Ovary (tissue), 3 donors: ENCODE measurements around the gene RNF126.

Source experiments
- CTCF ChIP-seq, 3 donors: fragments of 450-650 bp in 2 of 3; fragments of 200-600 bp in 1 of 3; IDR thresholded peaks; one replicate each; pipeline versions ENCODE4 v1.5.1 to v1.8.0; 2016 to 2022; ENCODE audit warnings: antibody characterized with exemption in 3 of 3, mild to moderate bottlenecking in 1 of 3
- POLR2A ChIP-seq: fragments of 450-650 bp; IDR thresholded peaks from one replicate; pipeline ENCODE4 v1.6.1; 2017; ENCODE audit warnings: antibody characterized with exemption, mild to moderate bottlenecking, moderate library complexity
- donor health status: DM: no; HTN: no; CAD: no.

- TF ChIP-seq CTCF (IDR thresholded peaks at IDR 0.05) (no peak), POLR2A (no peak)
Measured at GRCh38 chr19:658059-658839, 4.8 kb downstream of the RNF126 start.
